K562 (cell line): ENCODE measurements around the gene KDM2B. TPM values are rescaled to one million over a fixed set of nuclear protein-coding genes. Genes with fewer than 3 reads are reported as not detected.

ENCODE experiments used
- FIP1L1 ChIP-seq: fragments of 200-400 bp; formaldehyde crosslinking; IDR thresholded peaks from 2 replicates; pipeline ENCODE4 v1.6.1; 2018; ENCODE audit warnings: mild to moderate bottlenecking, low read depth, low read length; ENCODE audit not compliant: poor library complexity, severe bottlenecking
- HMG20A ChIP-seq: fragments of 450-650 bp; formaldehyde crosslinking; conservative IDR thresholded peaks from 2 replicates; pipeline ENCODE4 v1.4.0; 2020; ENCODE audit warnings: mild to moderate bottlenecking, mixed read lengths
- ZBTB17 ChIP-seq: fragments of 450-650 bp; formaldehyde crosslinking; IDR thresholded peaks from 2 replicates; pipeline ENCODE4 v1.4.0; 2020; ENCODE audit warnings: mild to moderate bottlenecking
- ZKSCAN8 ChIP-seq: fragments of 200-800 bp; sonication (Bioruptor generic); IDR thresholded peaks from 2 replicates; pipeline ENCODE4 v1.6.1; 2016; ENCODE audit warnings: missing genetic modification characterization, missing compliant biosample characterization
- ZNF3 ChIP-seq: fragments of 250-450 bp; sonication (Bioruptor Pico); IDR thresholded peaks from 2 replicates; pipeline ENCODE4 v1.5.0; 2021; ENCODE audit warnings: mild to moderate bottlenecking, moderate library complexity
- ZNF398 ChIP-seq: fragments of 250-450 bp; sonication (Bioruptor Pico); IDR thresholded peaks from 2 replicates; pipeline ENCODE4 v1.8.0; 2021; ENCODE audit warnings: moderate library complexity, mild to moderate bottlenecking, inconsistent platforms
- polyA plus RNA-seq, 8 experiments: library from polyadenylated mRNA; depleted of rRNA in 4 of 8; stranded (reverse) in 5 of 8; unstranded in 3 of 8; fragments of >200 nt; fragmentation: Nextera tagmentation in 2 of 8; fragmentation: Illumina TruSeq in 1 of 8; extraction: Ambion mirVana in 2 of 8; extraction: Trizol in 1 of 8; gene quantifications; 2 replicates each; pipeline versions ENCODE4 v1.2.1 to v1.2.3, GENCODE V29; 2011 to 2014; ENCODE audit warnings: inconsistent platforms in 1 of 8, missing spikeins in 1 of 8
- total RNA-seq, 7 experiments: library from RNA; depleted of rRNA in 6 of 7; stranded (reverse); fragments of >200 nt in 6 of 7; fragmentation: Illumina TruSeq in 2 of 7; extraction: Trizol in 2 of 7; gene quantifications; 2 replicates each; pipeline versions ENCODE4 v1.2.1 to v1.2.3, GENCODE V29; 2011 to 2021; ENCODE audit warnings: low replicate concordance in 1 of 7
- TF ChIP-seq, protein P1 (sequence below), 2 experiments: fragments of 450-650 bp; IDR thresholded peaks; 2 replicates each; pipeline ENCODE4 v1.6.1; 2016; ENCODE audit warnings: mild to moderate bottlenecking in 2 of 2, borderline replicate concordance in 1 of 2, low read depth in 1 of 2, moderate library complexity in 1 of 2
- TF ChIP-seq, protein P2 (sequence below): sonication (generic); formaldehyde crosslinking; IDR thresholded peaks from 2 replicates; pipeline ENCODE4 v1.8.0; 2023; ENCODE audit warnings: mild to moderate bottlenecking, missing genetic modification reagents
- TF ChIP-seq, protein P3 (sequence below): conservative IDR thresholded peaks from 2 replicates; pipeline ENCODE4 v1.6.1; 2011; ENCODE audit warnings: low read depth, mild to moderate bottlenecking, low read length; ENCODE audit not compliant: control insufficient read depth
- TF ChIP-seq, protein P4 (sequence below): fragments of 450-650 bp; IDR thresholded peaks from 2 replicates; pipeline ENCODE4 v1.6.1; 2016; ENCODE audit warnings: borderline replicate concordance

Gene KDM2B
- total and polyA plus RNA-seq, 9 of the 15 experiments (the other 6 are each of a cell fraction or from before 2014, with no cell fraction given): 7.4 to 50.5 (median 22.5) TPM

GRCh38 chr12:121531356-121531750 is 49.5 kb downstream of the KDM2B start (continued):
- TF ChIP-seq, protein P1, sequence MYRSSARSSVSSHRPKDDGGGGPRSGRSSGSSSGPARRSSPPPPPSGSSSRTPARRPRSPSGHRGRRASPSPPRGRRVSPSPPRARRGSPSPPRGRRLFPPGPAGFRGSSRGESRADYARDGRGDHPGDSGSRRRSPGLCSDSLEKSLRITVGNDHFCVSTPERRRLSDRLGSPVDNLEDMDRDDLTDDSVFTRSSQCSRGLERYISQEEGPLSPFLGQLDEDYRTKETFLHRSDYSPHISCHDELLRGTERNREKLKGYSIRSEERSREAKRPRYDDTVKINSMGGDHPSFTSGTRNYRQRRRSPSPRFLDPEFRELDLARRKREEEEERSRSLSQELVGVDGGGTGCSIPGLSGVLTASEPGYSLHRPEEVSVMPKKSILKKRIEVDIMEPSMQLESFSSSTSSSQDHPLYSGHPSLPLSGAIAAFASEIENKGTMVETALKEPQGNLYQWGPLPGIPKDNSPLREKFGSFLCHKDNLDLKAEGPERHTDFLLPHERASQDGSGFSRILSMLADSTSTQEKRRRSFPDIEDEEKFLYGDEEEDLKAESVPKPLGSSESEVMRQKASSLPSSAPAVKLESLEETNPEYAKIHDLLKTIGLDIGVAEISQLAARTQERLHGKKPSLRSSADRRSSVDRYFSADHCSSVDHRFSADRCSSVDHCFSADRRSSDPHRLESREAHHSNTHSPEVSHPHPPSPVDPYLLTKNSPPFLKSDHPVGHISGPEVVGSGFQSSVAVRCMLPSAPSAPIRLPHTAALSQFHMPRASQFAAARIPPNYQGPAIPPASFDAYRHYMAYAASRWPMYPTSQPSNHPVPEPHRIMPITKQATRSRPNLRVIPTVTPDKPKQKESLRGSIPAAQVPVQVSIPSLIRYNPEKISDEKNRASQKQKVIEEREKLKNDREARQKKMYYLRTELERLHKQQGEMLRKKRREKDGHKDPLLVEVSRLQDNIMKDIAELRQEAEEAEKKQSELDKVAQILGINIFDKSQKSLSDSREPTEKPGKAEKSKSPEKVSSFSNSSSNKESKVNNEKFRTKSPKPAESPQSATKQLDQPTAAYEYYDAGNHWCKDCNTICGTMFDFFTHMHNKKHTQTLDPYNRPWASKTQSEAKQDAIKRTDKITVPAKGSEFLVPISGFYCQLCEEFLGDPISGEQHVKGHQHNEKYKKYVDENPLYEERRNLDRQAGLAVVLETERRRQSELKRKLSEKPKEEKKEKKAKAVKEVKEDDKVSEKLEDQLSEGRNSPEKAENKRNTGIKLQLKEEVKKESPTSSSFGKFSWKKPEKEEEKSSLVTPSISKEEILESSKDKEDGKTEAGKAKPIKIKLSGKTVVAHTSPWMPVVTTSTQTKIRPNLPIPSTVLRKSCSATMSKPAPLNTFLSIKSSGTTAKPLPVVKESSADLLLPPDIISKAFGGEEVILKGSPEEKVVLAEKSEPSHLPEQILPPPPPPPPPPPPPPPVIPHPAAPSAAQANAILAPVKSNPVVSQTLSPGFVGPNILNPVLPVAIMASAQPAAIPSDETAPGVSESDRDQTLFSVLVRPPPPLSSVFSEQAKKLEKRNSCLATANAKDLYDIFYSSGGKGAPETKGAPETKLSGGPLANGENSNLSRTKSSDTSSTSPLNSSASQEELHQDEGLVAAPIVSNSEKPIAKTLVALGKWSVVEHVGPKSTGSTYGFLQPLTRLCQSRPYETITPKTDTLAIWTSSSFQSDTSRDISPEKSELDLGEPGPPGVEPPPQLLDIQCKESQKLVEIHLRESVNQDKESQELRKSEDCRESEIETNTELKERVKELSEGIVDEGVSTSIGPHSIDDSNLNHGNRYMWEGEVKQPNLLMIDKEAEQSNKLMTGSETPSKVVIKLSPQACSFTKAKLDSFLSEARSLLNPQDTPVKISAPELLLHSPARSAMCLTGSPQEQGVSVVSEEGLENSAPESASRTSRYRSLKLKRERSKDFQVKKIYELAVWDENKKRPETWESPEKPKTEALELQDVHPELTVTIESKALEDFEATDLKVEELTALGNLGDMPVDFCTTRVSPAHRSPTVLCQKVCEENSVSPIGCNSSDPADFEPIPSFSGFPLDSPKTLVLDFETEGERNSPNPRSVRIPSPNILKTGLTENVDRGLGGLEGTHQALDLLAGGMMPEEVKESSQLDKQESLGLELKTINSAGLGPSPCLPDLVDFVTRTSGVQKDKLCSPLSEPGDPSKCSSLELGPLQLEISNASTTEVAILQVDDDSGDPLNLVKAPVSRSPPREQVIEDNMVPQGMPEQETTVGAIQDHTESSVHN (IDR thresholded peaks at IDR 0.05; ENCODE audit: borderline replicate concordance in 1 of 2, low read depth in 1 of 2): no peak
- TF ChIP-seq ZNF398: no peak
- TF ChIP-seq, protein P2, sequence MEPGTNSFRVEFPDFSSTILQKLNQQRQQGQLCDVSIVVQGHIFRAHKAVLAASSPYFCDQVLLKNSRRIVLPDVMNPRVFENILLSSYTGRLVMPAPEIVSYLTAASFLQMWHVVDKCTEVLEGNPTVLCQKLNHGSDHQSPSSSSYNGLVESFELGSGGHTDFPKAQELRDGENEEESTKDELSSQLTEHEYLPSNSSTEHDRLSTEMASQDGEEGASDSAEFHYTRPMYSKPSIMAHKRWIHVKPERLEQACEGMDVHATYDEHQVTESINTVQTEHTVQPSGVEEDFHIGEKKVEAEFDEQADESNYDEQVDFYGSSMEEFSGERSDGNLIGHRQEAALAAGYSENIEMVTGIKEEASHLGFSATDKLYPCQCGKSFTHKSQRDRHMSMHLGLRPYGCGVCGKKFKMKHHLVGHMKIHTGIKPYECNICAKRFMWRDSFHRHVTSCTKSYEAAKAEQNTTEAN (CRISPR knock-in tag): no peak
- no peak for TF ChIP-seq ZNF3 (CRISPR knock-in tag)
- TF ChIP-seq, protein P3, sequence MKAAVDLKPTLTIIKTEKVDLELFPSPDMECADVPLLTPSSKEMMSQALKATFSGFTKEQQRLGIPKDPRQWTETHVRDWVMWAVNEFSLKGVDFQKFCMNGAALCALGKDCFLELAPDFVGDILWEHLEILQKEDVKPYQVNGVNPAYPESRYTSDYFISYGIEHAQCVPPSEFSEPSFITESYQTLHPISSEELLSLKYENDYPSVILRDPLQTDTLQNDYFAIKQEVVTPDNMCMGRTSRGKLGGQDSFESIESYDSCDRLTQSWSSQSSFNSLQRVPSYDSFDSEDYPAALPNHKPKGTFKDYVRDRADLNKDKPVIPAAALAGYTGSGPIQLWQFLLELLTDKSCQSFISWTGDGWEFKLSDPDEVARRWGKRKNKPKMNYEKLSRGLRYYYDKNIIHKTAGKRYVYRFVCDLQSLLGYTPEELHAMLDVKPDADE: no peak
- TF ChIP-seq FIP1L1: no peak
- TF ChIP-seq ZKSCAN8 (CRISPR knock-in tag): no peak
- TF ChIP-seq, protein P4, sequence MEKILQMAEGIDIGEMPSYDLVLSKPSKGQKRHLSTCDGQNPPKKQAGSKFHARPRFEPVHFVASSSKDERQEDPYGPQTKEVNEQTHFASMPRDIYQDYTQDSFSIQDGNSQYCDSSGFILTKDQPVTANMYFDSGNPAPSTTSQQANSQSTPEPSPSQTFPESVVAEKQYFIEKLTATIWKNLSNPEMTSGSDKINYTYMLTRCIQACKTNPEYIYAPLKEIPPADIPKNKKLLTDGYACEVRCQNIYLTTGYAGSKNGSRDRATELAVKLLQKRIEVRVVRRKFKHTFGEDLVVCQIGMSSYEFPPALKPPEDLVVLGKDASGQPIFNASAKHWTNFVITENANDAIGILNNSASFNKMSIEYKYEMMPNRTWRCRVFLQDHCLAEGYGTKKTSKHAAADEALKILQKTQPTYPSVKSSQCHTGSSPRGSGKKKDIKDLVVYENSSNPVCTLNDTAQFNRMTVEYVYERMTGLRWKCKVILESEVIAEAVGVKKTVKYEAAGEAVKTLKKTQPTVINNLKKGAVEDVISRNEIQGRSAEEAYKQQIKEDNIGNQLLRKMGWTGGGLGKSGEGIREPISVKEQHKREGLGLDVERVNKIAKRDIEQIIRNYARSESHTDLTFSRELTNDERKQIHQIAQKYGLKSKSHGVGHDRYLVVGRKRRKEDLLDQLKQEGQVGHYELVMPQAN: no peak
- TF ChIP-seq HMG20A: no peak
- TF ChIP-seq ZBTB17 (CRISPR knock-in tag): no peak
